Lung microvascular endothelial cell (primary cell): Measurements from ENCODE around the gene SEPTIN10. TPM values are rescaled to one million over a fixed set of nuclear protein-coding genes. Genes with fewer than 3 reads are reported as not detected.

ENCODE experiments used
- DNase-seq, 2 donors: peaks; one replicate each; pipeline versions ENCODE4 v3.0.0 to v3.0.0-alpha.2; 2010; ENCODE audit warnings: low read depth in 2 of 2
- total RNA-seq: library from RNA; depleted of rRNA; stranded (reverse); fragments of >200 nt; gene quantifications from 2 replicates; pipeline ENCODE4 v1.2.1, GENCODE V29; 2014

Gene SEPTIN10
- total RNA-seq, 1 donor from 2014 or later: 115 TPM

DNA sequence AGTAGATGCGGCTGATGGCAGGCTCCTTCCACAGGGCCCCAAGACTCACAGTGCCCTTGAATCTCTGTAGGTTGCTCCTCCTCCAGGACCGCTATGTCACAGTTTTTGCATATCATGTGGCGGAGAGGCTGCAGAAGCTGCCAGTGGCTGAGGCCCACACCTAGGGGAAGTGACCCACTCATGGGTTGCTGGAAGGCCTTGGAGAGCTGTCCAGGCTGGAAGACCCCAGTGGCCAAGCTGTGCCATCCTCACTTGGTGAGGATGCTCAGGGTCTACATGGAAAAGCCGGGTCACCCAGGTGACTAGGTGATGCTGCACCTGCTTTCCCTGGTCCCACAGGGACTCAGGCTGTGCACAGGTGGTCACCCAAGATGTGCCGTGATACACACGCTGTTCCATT lies 90.6 kb downstream of the SEPTIN10 start:
- no peak for DNase-seq

DNA sequence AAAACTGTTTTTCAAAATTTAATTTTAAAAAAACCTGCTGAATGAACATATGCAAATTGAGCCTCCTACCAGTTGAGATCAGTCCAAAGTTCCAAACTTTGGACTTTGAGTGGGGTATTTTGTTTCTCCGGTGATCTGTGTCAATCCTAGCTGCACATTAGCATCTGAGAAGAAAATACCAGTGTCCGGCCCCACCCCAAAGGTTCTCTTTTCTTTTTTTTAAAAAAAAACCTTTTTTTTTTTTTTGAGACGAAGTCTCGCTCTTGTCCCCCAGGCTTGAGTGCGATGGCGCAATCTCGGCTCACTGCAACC lies 91.7 kb downstream of the SEPTIN10 start:
- no peak for DNase-seq

DNA sequence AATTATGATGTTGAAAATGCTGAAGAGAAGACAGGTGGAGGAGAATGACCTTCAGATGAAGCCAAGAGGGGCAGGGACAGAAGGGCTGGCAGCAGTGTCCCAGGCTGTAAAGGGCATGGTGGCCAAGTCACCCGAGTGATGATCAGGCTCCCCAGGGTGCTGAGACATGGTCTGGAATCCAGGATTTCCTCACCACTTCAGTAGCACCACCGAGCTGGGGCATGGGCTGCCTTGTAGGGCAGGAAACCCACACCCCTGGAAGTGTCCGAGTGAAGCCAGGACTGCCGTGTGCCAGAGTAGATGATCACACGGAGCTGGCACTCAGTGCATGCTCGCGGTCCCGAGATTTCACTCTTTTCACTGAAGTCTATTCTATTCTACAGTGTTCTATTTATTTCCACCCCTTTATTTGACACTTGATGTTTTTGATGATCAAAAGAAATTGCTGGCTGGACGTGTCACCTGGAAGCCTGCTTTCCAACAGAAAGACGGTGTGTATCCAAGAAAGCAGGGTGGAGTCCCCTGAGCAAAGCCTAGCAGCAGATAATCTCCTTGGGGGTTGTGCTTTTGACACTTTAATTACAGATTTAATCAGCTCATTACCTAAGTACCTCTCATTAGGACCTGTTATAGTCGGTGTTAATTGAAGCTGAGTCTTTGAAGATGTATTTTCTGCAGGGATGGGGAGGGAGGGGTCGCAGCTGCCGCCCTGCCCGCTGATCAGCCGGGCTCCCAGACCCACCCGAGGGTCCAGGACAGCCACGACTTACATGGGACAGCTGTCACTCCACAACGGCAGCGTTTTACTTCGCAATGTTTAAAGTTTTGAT lies 92.3 kb downstream of the SEPTIN10 start:
- no peak for DNase-seq

- no peak for DNase-seq
Observed at GRCh38 chr2:109519513-109519912, 94.3 kb downstream of the SEPTIN10 start.

GRCh38 chr2:109517118-109517889 lies 96.5 kb downstream of the SEPTIN10 start:
- DNase-seq: no peak

DNA sequence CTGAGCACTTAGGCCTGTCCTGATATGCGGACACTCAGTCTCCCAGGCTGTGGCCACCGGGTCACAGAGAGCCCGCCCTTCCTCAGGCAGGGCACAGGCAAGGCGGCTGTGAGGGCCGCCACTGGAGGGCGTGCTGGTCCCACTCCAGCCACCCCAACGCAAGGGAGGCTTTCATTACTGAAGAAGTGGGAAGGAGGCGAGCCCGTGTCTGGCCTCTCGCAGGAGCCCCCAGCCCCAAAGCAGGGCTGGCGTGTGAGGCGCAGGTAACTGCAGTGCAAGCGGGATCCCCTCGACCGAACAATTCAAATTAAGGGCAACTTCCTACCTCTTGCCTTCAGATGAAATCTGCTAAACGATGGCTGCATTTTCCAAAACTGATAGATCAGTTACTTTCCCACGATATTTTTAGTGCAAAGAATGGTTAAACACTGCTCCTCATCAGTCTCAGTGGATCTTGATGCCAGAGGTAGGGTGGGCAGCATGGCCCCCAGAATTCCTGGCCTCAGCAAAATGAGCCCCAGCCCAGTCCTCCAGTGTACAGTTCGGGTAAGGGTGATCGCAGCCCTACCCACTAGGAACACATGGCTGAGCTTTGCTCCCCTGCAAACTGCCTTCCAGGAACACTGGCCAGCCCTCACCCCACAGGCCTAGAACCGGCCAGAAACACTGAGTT lies 97.2 kb downstream of the SEPTIN10 start:
- peak; percentile 66 to 71 for DNase-seq

DNA sequence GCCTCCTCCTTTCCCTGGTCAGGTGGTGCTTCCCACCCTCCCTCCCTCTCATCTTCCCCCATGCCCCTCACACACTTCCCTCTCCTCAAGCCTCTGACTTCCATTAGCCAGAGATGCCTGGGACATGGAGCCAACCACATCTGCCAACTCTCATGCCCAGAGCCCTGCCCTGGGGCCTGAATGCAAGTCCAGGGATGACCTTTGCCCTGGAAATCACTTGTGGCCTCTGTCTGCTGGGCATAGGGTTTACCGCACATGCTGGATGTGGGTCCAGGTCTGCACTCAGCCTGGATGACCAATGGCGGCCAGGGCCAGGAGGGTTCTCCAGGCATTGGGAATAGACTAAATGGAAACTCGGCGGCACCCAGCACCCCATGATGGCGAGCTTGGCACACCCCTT lies 98.9 kb downstream of the SEPTIN10 start:
- DNase-seq: no peak

DNA sequence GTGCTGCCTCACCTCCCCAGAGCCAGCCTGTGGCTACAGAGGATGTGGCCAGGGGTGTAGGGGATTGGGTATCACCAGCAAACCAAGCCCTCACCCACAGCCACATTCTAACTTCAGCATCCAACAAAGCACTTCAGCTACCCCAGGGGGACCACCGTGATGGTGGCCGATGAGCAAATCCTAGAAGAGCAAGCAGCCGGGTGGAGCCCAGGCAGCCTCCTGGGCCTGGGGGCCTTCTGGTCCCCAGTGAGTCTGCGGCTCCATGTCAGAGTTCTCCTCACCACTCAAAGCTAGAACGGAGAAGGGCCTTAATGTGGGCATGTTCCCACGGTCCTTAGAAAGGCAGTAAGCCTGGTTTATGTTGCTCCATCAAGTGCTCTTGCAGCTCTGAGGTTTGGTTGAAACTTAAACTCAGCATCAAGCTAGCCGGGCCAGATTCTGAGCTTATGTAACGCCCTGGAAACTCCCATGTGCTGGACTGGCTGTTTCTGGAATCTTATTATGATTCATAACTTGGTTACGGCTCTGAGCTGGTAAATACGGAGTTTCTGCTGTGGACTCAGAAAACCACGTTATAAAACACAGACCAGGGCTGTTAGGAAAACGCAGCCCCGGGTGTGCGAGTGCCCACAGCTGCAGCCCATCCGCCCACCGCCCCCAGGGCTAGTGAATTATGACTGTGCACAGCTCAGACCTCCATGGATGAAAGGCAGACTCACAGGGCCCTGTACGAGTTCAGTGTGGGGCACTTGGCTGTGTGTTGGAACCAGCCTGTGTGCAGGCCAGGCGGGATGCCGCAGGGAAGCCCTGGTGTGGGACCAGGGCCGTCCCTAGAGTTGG lies 99.8 kb downstream of the SEPTIN10 start:
- peak in 1 of 2 donors; percentile 74 for DNase-seq

GRCh38 chr2:109513230-109513629 lies 100.5 kb downstream of the SEPTIN10 start:
- no peak for DNase-seq

- DNase-seq: no peak
Observed at GRCh38 chr2:109512076-109512475, 101.7 kb downstream of the SEPTIN10 start.

GRCh38 chr2:109511168-109511567 lies 102.6 kb downstream of the SEPTIN10 start:
- DNase-seq: no peak

- peak; percentile 71 to 74 for DNase-seq
Observed at GRCh38 chr2:109510136-109511028, 103.4 kb downstream of the SEPTIN10 start.

GRCh38 chr2:109508556-109508955 lies 105.2 kb downstream of the SEPTIN10 start:
- DNase-seq: peak in 1 of 2 donors; percentile 9

- no peak for DNase-seq
Observed at GRCh38 chr2:109507828-109508227, 105.9 kb downstream of the SEPTIN10 start.

DNA sequence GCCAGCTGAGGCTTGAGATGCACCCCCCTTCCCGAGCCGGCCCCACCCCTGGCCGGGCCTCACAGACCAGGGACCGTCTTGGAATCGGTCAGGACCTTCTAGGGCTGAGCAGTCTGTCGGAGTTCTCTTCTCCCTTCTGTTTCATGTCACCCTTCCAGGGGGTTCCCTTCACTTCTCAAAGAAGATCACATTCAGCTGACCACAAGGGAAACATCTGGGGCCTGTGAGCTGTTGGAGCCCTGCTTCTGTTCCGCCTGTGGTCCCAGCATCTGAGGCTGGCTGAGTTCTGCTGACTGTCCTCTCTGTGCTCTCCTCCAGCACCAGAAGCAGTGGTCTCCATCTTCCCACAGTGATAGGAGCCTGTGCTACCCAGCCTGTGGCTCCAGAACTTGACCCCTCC lies 106.5 kb downstream of the SEPTIN10 start:
- DNase-seq: no peak

DNA sequence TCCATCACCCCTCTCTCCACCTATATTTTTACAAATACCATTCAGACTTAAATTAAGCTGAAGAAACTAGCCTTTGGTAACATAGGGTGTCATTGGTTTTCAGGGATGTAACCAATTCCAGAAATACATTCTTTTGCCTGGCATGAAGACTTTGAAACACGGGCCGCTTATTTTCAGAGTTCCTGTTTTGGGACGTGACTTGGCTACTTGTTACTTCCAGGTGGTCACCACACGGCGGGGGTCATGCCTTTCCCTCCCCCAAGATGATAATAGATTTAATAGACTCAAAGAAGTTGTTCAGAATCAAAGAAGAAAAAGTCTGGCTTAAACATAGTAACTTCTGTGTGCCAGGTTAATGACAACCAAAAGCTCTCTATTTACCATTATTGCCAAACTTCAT lies 110.6 kb downstream of the SEPTIN10 start:
- DNase-seq: no peak

DNA sequence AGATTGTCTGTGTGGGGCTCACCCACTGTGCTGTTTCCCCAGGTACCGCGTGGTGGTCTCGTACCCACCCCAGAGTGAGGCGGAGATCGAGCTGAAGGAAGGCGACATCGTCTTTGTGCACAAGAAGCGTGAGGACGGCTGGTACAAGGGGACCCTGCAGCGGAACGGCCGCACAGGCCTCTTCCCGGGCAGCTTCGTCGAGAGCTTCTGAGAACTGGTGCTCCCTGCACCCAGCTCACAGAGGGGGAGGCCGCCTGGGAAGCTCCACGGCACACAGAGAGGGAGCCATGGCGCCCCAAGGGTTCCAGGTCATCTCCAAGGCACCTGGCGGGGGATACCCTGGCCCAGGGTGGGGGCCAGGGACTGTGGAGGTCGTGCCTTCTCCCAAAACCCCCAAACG lies 112.3 kb downstream of the SEPTIN10 start:
- no peak for DNase-seq

DNA sequence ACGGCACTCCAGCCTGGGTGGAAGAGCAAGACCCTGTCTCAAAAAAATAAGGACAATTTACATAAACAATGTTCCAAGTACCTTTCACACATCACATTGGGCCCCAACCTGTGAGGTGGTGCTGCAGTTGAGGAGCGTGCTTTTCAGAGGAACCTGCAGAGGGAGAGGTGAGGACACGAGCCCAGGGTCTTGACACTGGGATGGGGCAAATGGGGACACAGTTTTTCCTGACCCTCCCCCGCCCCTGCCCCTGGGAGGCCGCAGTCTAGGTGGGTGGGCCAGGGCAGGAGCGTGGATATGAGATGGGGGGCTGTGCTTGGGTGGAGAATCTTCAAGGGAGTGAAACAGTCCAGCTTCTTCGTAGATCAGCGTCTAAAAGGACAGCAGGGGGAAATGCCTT lies 112.9 kb downstream of the SEPTIN10 start:
- DNase-seq: no peak

DNA sequence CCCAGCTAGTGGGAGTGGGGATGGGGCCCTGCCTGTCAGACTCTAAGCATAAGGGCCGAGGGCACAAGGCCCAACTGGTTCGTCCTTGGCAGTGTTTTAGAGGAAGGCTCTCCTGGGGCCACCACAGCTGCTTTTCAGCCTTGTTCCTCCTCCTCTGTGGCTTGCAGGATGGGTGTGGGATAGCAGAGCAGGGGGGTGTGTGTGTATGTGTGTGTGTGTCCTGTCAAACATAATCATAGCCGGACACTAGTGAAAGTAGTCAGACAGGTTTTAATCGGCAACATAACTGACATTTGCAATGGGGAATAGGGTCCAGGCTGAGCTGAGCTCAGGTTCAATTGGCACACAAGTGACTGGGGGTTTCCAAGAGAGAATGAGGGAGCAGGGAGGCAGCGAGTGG lies 114.2 kb downstream of the SEPTIN10 start:
- no peak for DNase-seq

GRCh38 chr2:109498906-109499305 lies 114.9 kb downstream of the SEPTIN10 start:
- no peak for DNase-seq
